Aortic smooth muscle cell (primary cell): Measurements from ENCODE around the gene ID2. TPM values are rescaled to one million over a fixed set of nuclear protein-coding genes. Genes with fewer than 3 reads are reported as not detected.

Source experiments
- total RNA-seq: library from RNA; depleted of rRNA; stranded (reverse); fragments of >200 nt; gene quantifications from 2 replicates; pipeline ENCODE4 v1.2.3, GENCODE V29; 2014

Gene ID2
- 81.5 and 109 TPM in 2 replicates for total RNA-seq

GRCh38 chr2:8681786-8682692 is at the start of gene ID2:
Gene ID2, plus strand, starts transcription at chr2:8682056. Its CDS starts 110 bp downstream, at chr2:8682166.

Other genes with a start within 250 kb of the ID2 start
- 71.1 and 98.2 TPM in 2 replicates for gene KIDINS220, start 155.6 kb downstream of the ID2 start, total RNA-seq